ENCODE measurements around the gene S1PR1. TPM values are rescaled to one million over a fixed set of nuclear protein-coding genes. Genes with fewer than 3 reads are reported as not detected.
A peak's percentile ranks its signal among the peaks of the same experiment; 100 is the strongest.
"Not testable (repeated sequence)": the region's sequence is repeated elsewhere in the genome, so short reads cannot be mapped to it uniquely, and the experiment has no call there.

S1PR1 gene
- total RNA-seq: 100 to 1,000 TPM; 124 to 138 TPM

- POLR2A ChIA-PET: interaction anchor here (0.7 to 2.3 kb wide), 21 partner anchors 9 to 330 kb away, joined by 3 to 10 read pairs (median 4); no protein-coding TSS in a partner anchor
- H3K27me3 Mint-ChIP-seq: no peaks in the 10 kb centered on the region
- H3K36me3 Mint-ChIP-seq: peaks cover 33% of the 10 kb centered on the region
Measured at GRCh38 chr1:101236516-101237228, at the start of gene S1PR1. S1PR1 (plus strand) TSS chr1:101237019; CDS start chr1:101238985, 1,966 bp downstream.

GRCh38 chr1:101187297-101187696 lies 49.5 kb upstream of the S1PR1 start:
- DNase-seq: no peak
- POLR2A ChIA-PET: interaction anchor here (0.6 to 1.3 kb wide), 2 partner anchors 28 to 52 kb away, joined by 3 to 4 read pairs; no protein-coding TSS in a partner anchor
- Mint-ChIP-seq H3K4me1 (peaks cover 22% of the 10 kb centered on the region), H3K27me3 (no peaks in the 10 kb centered on the region), H3K27ac (no peak overlapping the region), H3K4me3 (no peak overlapping the region), H3K36me3 (peaks cover 17% of the 10 kb centered on the region), H3K9me3 (peaks cover 4% of the 10 kb centered on the region)
- ATAC-seq (ENCODE audit: low read depth): no peak

More at GRCh38 chr1:101236516-101237228, at the start of gene S1PR1:
- ATAC-seq (ENCODE audit: low read depth) (peak; percentile 31), DNase-seq (peak; percentile 72)
- H3K27ac Mint-ChIP-seq: peak within 1 kb of the TSS; percentile 96
- peaks cover 4% of the 10 kb centered on the region for H3K9me3 Mint-ChIP-seq
- peaks cover 41% of the 10 kb centered on the region for H3K4me1 Mint-ChIP-seq
- peak within 1 kb of the TSS; percentile 99 for H3K4me3 Mint-ChIP-seq

- H3K4me1 Mint-ChIP-seq: peaks cover 18% of the 10 kb centered on the region
- ATAC-seq (ENCODE audit: low read depth): no peak
- POLR2A ChIA-PET: no interaction called here
Measured at GRCh38 chr1:101188331-101188730, 48.5 kb upstream of the S1PR1 start.

DNA sequence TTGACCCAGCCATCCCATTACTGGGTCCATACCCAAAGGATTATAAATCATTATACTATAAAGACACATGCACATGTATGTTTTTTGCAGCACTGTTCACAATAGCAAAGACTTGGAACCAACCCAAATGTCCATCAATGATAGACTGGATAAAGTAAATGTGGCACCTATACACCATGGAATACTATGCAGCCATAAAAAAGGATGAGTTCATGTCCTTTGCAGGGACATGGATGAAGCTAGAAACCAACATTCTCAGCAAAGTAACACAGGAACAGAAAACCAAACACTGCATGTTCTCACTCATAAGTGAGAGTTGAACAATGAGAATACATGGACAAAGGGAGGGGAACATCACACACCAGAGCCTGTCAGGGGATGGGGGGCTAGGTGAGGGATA lies 47.9 kb upstream of the S1PR1 start:
- ATAC-seq (ENCODE audit: low read depth); H3K27ac Mint-ChIP-seq; H3K27me3 Mint-ChIP-seq; DNase-seq; H3K4me3 Mint-ChIP-seq; POLR2A ChIA-PET; H3K9me3 Mint-ChIP-seq: not testable (repeated sequence)
- peaks cover 12% of the 10 kb centered on the region for H3K4me1 Mint-ChIP-seq
- H3K36me3 Mint-ChIP-seq: peaks cover 17% of the 10 kb centered on the region

More at GRCh38 chr1:101188331-101188730, 48.5 kb upstream of the S1PR1 start:
- no peak overlapping the region for H3K4me3 Mint-ChIP-seq
- no peak for DNase-seq
- H3K27ac Mint-ChIP-seq: no peak overlapping the region
- H3K9me3 Mint-ChIP-seq: peaks cover 4% of the 10 kb centered on the region
- peaks cover 17% of the 10 kb centered on the region for H3K36me3 Mint-ChIP-seq
- H3K27me3 Mint-ChIP-seq: no peaks in the 10 kb centered on the region

DNA sequence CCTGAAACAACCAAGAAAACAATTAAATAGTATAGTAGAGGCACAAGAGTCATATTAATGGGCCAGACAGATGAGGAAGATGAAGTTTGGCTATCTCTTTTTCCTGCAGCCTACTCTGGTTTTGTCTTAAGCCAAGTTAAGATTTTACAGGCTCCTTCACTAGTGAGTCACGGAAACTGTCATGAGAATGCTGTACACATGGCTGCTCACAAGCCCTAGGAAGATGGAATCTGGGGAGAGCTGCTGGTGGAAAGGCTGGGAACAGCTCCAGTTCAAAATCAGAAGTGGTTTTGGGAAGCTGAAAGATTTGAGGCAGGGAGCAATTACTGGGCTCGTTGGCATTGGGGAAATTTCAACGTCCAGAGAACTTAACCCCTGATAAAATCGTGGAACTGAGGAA lies 46.4 kb upstream of the S1PR1 start:
- POLR2A ChIA-PET: no interaction called here
- Mint-ChIP-seq H3K36me3 (peaks cover 14% of the 10 kb centered on the region), H3K4me1 (peaks cover 12% of the 10 kb centered on the region), H3K27ac (no peak overlapping the region), H3K4me3 (no peak overlapping the region), H3K27me3 (no peaks in the 10 kb centered on the region), H3K9me3 (peaks cover 4% of the 10 kb centered on the region)
- DNase-seq: no peak
- ATAC-seq (ENCODE audit: low read depth): no peak

DNA sequence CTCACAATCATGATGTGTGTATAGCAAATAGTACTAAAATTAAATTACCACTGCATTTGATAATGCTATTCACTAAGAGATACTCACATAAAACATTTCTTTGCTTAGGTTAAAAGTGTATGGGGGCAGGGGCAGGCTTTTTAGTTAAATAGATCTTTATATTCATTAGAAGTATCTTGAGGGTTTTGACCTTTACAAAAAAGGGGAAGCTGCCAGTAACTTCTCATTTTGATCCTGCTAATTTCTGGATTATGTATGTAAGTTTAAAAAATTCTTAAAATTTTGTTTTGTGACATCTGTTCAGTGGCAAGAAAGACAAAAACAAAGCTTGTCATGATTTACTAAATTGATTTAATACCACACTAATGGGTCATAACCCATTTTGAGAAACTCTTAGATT lies 45.8 kb upstream of the S1PR1 start:
- H3K27me3 Mint-ChIP-seq: no peaks in the 10 kb centered on the region
- H3K4me3 Mint-ChIP-seq: no peak overlapping the region
- DNase-seq: no peak
- POLR2A ChIA-PET: no interaction called here
- H3K9me3 Mint-ChIP-seq: peaks cover 7% of the 10 kb centered on the region
- H3K27ac Mint-ChIP-seq: no peak overlapping the region
- H3K36me3 Mint-ChIP-seq: peaks cover 16% of the 10 kb centered on the region
- H3K4me1 Mint-ChIP-seq: peaks cover 12% of the 10 kb centered on the region
- no peak for ATAC-seq (ENCODE audit: low read depth)

DNA sequence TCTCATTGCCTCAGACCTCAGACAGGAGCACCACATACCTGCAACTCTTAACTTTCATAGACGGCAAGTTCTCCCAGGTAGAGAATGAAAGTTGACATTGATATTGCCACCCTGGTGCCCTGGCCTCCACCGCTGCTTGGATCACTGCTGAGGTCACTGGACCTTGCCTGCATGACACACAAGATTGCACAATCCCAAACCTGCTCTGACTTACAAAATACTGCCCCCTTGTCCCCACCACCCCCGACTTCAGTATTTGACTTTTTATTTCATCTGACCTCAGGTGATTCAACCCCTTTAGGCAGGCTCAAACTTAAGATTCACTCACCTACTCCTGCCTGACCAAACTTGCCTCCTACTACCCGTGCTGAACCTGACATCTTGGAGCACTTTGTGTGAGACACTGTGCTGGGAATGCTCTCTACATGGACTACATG lies 43.1 kb upstream of the S1PR1 start:
- Mint-ChIP-seq H3K9me3 (peaks cover 6% of the 10 kb centered on the region), H3K36me3 (peaks cover 10% of the 10 kb centered on the region), H3K27ac (no peak overlapping the region), H3K27me3 (no peaks in the 10 kb centered on the region), H3K4me3 (no peak overlapping the region), H3K4me1 (peaks cover 3% of the 10 kb centered on the region)
- ATAC-seq (ENCODE audit: low read depth) (no peak), DNase-seq (no peak)
- POLR2A ChIA-PET: no interaction called here

DNA sequence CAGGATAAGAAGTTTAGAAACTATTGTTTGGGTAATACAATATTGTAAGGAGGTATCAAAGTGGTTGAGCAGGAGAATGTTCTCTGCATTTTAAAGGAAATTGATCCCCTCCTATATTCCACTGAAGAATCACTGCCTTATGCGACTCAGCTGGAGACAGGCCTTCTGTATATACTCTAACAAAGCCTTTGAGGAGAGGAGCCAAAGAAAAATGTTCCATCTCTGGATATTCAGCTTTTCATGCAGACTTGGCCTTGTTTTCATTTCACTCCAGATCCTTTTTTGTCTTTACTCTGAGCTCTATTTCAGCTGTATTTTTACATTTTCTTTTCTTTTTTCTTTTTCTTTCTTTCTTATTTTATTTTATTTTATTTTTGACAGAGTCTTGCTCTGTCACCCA lies 42.1 kb upstream of the S1PR1 start:
- ATAC-seq (ENCODE audit: low read depth) (no peak), DNase-seq (no peak)
- H3K27me3 Mint-ChIP-seq: no peaks in the 10 kb centered on the region
- POLR2A ChIA-PET: no interaction called here
- peaks cover 8% of the 10 kb centered on the region for H3K36me3 Mint-ChIP-seq
- H3K4me3 Mint-ChIP-seq: no peak overlapping the region
- no peak overlapping the region for H3K27ac Mint-ChIP-seq
- H3K4me1 Mint-ChIP-seq: peaks cover 8% of the 10 kb centered on the region
- peaks cover 7% of the 10 kb centered on the region for H3K9me3 Mint-ChIP-seq

DNA sequence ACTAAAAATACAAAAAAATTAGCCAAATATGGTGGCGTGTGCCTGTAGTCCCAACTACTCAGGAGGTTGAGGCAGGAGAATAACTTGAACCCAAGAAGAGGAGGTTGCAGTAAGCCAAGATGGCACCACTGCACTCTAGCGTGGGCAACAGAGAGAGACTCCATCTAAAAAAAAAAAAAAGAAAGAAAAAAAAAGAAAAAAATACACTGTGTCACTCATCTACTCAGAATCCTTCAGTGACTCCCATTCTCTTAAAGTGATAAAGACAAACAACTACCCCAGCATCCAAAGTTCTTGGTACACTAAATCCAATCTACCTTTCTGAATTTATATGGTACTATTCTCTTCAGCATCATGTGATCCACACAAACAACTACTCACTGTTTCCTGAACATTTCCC lies 40.2 kb upstream of the S1PR1 start:
- peaks cover 8% of the 10 kb centered on the region for H3K4me1 Mint-ChIP-seq

GRCh38 chr1:101198842-101199636 lies 37.8 kb upstream of the S1PR1 start:
- Mint-ChIP-seq H3K4me3 (peak overlapping the region; percentile 20), H3K4me1 (peaks cover 8% of the 10 kb centered on the region), H3K36me3 (peaks cover 13% of the 10 kb centered on the region), H3K9me3 (peaks cover 7% of the 10 kb centered on the region), H3K27me3 (no peaks in the 10 kb centered on the region), H3K27ac (peak overlapping the region; percentile 56)
- POLR2A ChIA-PET: no interaction called here
- no peak for DNase-seq
- ATAC-seq (ENCODE audit: low read depth): peak; percentile 42

More for the DNA sequence above, 40.2 kb upstream of the S1PR1 start:
- Mint-ChIP-seq H3K9me3 (peaks cover 7% of the 10 kb centered on the region), H3K27ac (no peak overlapping the region), H3K4me3 (no peak overlapping the region), H3K27me3 (no peaks in the 10 kb centered on the region), H3K36me3 (peaks cover 10% of the 10 kb centered on the region)
- no peak for DNase-seq
- no peak for ATAC-seq (ENCODE audit: low read depth)
- POLR2A ChIA-PET: no interaction called here

DNA sequence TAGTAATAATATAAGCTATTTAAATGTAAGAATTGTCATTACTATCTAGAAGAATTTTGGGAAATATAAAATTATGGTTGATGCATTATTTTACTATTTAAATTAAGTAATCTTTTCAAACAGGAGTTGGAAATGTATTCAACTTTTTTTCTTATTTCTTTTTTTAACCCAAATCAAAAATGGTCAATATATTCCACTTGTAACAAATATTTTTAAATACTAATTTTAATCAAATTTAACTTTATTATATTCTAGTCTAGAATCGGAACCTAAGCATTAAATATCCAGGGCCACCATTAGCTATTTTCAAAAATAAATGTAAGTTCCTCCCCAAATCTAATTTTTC lies 37.2 kb upstream of the S1PR1 start:
- Mint-ChIP-seq H3K27me3 (no peaks in the 10 kb centered on the region), H3K27ac (no peak overlapping the region)

GRCh38 chr1:101200513-101200912 lies 36.3 kb upstream of the S1PR1 start:
- POLR2A ChIA-PET: no interaction called here
- no peak overlapping the region for H3K27ac Mint-ChIP-seq
- ATAC-seq (ENCODE audit: low read depth): no peak

More for the DNA sequence above, 37.2 kb upstream of the S1PR1 start:
- DNase-seq: no peak
- Mint-ChIP-seq H3K36me3 (peaks cover 13% of the 10 kb centered on the region), H3K4me1 (peaks cover 8% of the 10 kb centered on the region), H3K9me3 (peaks cover 7% of the 10 kb centered on the region), H3K4me3 (no peak overlapping the region)
- ATAC-seq (ENCODE audit: low read depth): no peak
- POLR2A ChIA-PET: no interaction called here

DNA sequence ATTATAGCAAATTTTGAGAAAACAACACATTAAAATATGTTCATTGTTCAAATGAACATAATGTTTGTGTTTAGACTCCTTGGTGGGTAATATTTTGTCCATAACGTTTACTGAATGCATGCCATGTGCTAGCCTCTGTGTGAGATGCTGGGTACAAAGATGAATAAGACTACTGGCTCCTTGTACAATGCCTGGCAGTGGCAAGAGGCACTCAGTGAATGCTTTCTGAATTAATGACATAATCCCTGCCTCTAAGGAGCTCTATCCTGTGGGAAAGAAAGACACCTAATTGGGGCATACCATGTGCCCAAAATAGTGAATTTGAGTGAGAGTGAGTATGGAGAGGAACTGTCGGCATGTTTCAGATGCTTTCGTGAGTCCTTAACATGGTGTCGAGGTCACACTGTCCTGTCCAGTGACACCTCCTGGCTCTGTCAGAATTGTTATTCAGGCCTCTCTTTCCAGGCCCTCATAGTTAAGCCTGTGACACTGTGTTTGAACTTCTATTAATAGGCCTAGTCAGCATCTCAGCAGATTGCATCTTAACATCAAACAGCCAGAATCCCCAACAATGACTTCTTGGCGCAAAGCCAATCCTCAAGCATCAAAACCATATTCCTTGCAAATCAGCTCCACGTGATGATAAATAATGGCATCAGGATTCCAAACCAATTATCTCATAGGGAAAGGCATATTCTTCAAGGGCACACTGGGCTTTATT lies 32.8 kb upstream of the S1PR1 start:
- Mint-ChIP-seq H3K4me1 (peaks cover 6% of the 10 kb centered on the region), H3K36me3 (peaks cover 13% of the 10 kb centered on the region), H3K4me3 (no peak overlapping the region), H3K27me3 (no peaks in the 10 kb centered on the region), H3K9me3 (peaks cover 1% of the 10 kb centered on the region), H3K27ac (no peak overlapping the region)
- DNase-seq (no peak), ATAC-seq (ENCODE audit: low read depth) (no peak)
- POLR2A ChIA-PET: no interaction called here

More at GRCh38 chr1:101200513-101200912, 36.3 kb upstream of the S1PR1 start:
- Mint-ChIP-seq H3K36me3 (peaks cover 16% of the 10 kb centered on the region), H3K27me3 (no peaks in the 10 kb centered on the region), H3K4me3 (no peak overlapping the region), H3K4me1 (peaks cover 8% of the 10 kb centered on the region), H3K9me3 (peaks cover 7% of the 10 kb centered on the region)
- DNase-seq: no peak

All from activated naive CD8-positive, alpha-beta T cell treated with anti-CD3 and anti-CD28 coated beads, Interleukin-2, amount 10 ng/mL, durations not matched to agents 7 days and 5 days (primary cell).